ENCODE results near the gene BANF1.

BANF1 gene

DNA sequence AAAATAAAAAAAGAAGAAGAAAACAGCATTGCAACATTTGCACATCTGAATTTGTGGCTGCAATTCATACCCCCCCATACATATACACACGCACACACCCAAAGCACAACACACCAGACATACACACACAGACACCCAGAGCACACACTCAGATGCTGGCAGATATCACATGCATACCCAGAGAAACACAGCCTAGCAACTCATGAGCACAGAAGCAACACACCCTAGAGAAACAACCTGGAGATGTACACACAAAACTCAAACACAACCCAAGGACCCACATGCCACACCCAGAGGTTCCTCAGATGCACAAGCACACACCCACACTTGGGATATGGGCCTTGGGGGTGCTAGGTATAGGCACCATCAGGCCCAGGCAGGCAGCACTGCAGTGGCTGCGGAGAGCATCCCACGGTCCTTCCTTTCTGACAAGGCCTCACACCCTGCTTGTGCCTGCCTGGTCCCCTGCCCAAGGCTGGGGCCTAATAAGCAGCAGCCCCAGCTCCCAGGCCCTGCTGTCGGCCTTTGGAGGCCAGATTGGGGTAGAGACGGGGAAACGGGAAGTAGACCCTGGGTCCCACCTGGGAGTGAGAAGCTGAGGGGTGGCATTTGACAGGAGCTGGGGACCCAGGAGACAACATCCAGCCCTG lies 12.6 kb downstream of the BANF1 start:
- TF ChIP-seq RARB (CRISPR knock-in tag; IDR thresholded peaks at IDR 0.05) (no peak), GLIS3 (CRISPR knock-in tag; IDR thresholded peaks at IDR 0.05) (no peak)
- ATAC-seq = peak; percentile 55

DNA sequence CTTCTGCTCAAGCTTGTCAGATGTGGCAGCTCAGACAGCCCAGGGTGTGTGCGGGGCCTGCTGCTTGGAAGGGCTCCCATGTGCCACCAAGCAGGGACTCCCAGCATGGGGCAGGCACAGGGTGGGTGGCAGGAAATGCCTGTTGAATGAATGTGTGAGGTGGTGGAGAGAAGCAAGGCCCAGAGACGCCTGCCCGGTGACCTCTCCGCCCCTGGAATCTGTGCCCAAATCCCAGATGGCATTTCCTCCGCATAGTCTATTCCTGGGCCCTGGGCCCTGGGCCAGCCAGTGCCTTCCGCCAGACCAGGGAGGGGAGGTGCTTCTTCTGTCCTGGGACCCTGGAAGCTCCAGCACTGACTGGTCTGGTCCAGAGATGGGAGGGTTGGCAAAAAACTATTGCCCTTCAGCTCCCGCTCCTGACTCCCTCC lies 13.2 kb downstream of the BANF1 start:
- peak; percentile 73 for ATAC-seq
- TF ChIP-seq ZNF70 (CRISPR knock-in tag; IDR thresholded peaks at IDR 0.05) (no peak), ARNTL (CRISPR knock-in tag; IDR thresholded peaks at IDR 0.05; ENCODE audit: borderline replicate concordance, low read depth) (no peak), CSDC2 (CRISPR knock-in tag; IDR thresholded peaks at IDR 0.05) (no peak), OSR1 (CRISPR knock-in tag; IDR thresholded peaks at IDR 0.05) (no peak), RARB (CRISPR knock-in tag; IDR thresholded peaks at IDR 0.05) (no peak), ZFP3 (CRISPR knock-in tag; IDR thresholded peaks at IDR 0.05) (no peak), CREB5 (CRISPR knock-in tag; IDR thresholded peaks at IDR 0.05; ENCODE audit: low read depth) (no peak), ZFP30 (CRISPR knock-in tag; IDR thresholded peaks at IDR 0.05) (no peak), TCF4 (CRISPR knock-in tag; IDR thresholded peaks at IDR 0.05; ENCODE audit: borderline replicate concordance) (no peak), BACH2 (CRISPR knock-in tag; IDR thresholded peaks at IDR 0.05; ENCODE audit: borderline replicate concordance) (no peak), TOX (CRISPR knock-in tag; IDR thresholded peaks at IDR 0.05; ENCODE audit: borderline replicate concordance) (no peak)
- TF ChIP-seq, protein P1, sequence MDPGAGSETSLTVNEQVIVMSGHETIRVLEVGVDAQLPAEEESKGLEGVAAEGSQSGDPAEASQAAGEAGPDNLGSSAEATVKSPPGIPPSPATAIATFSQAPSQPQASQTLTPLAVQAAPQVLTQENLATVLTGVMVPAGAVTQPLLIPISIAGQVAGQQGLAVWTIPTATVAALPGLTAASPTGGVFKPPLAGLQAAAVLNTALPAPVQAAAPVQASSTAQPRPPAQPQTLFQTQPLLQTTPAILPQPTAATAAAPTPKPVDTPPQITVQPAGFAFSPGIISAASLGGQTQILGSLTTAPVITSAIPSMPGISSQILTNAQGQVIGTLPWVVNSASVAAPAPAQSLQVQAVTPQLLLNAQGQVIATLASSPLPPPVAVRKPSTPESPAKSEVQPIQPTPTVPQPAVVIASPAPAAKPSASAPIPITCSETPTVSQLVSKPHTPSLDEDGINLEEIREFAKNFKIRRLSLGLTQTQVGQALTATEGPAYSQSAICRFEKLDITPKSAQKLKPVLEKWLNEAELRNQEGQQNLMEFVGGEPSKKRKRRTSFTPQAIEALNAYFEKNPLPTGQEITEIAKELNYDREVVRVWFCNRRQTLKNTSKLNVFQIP (CRISPR knock-in tag; IDR thresholded peaks at IDR 0.05; ENCODE audit: borderline replicate concordance, low read depth) = no peak

- TF ChIP-seq OSR1 (CRISPR knock-in tag; IDR thresholded peaks at IDR 0.05) (no peak), ZFP3 (CRISPR knock-in tag; IDR thresholded peaks at IDR 0.05) (no peak), GLIS3 (CRISPR knock-in tag; IDR thresholded peaks at IDR 0.05) (no peak), TCF4 (CRISPR knock-in tag; IDR thresholded peaks at IDR 0.05; ENCODE audit: borderline replicate concordance) (no peak)
- TF ChIP-seq, protein P2, sequence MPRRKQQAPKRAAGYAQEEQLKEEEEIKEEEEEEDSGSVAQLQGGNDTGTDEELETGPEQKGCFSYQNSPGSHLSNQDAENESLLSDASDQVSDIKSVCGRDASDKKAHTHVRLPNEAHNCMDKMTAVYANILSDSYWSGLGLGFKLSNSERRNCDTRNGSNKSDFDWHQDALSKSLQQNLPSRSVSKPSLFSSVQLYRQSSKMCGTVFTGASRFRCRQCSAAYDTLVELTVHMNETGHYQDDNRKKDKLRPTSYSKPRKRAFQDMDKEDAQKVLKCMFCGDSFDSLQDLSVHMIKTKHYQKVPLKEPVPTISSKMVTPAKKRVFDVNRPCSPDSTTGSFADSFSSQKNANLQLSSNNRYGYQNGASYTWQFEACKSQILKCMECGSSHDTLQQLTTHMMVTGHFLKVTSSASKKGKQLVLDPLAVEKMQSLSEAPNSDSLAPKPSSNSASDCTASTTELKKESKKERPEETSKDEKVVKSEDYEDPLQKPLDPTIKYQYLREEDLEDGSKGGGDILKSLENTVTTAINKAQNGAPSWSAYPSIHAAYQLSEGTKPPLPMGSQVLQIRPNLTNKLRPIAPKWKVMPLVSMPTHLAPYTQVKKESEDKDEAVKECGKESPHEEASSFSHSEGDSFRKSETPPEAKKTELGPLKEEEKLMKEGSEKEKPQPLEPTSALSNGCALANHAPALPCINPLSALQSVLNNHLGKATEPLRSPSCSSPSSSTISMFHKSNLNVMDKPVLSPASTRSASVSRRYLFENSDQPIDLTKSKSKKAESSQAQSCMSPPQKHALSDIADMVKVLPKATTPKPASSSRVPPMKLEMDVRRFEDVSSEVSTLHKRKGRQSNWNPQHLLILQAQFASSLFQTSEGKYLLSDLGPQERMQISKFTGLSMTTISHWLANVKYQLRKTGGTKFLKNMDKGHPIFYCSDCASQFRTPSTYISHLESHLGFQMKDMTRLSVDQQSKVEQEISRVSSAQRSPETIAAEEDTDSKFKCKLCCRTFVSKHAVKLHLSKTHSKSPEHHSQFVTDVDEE (CRISPR knock-in tag; IDR thresholded peaks at IDR 0.05) = no peak
- TF ChIP-seq, protein P1 (CRISPR knock-in tag; IDR thresholded peaks at IDR 0.05; ENCODE audit: borderline replicate concordance, low read depth) = no peak
- ATAC-seq = peak; percentile 3; the same call in 1 of the 3 replicates
These were observed 13.9 kb downstream of the BANF1 start for GRCh38 chr11:66015936-66016792.

- ATAC-seq = no peak
- TF ChIP-seq, protein P3, sequence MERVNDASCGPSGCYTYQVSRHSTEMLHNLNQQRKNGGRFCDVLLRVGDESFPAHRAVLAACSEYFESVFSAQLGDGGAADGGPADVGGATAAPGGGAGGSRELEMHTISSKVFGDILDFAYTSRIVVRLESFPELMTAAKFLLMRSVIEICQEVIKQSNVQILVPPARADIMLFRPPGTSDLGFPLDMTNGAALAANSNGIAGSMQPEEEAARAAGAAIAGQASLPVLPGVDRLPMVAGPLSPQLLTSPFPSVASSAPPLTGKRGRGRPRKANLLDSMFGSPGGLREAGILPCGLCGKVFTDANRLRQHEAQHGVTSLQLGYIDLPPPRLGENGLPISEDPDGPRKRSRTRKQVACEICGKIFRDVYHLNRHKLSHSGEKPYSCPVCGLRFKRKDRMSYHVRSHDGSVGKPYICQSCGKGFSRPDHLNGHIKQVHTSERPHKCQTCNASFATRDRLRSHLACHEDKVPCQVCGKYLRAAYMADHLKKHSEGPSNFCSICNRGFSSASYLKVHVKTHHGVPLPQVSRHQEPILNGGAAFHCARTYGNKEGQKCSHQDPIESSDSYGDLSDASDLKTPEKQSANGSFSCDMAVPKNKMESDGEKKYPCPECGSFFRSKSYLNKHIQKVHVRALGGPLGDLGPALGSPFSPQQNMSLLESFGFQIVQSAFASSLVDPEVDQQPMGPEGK (CRISPR knock-in tag; IDR thresholded peaks at IDR 0.05; ENCODE audit: borderline replicate concordance) = no peak
- TF ChIP-seq OSR1 (CRISPR knock-in tag; IDR thresholded peaks at IDR 0.05) = no peak
- TF ChIP-seq CREB5 (CRISPR knock-in tag; IDR thresholded peaks at IDR 0.05; ENCODE audit: low read depth) = no peak
- TF ChIP-seq TOX (CRISPR knock-in tag; IDR thresholded peaks at IDR 0.05; ENCODE audit: borderline replicate concordance) = no peak
- TF ChIP-seq TCF4 (CRISPR knock-in tag; IDR thresholded peaks at IDR 0.05; ENCODE audit: borderline replicate concordance) = no peak
- no peak for TF ChIP-seq PPARA (CRISPR knock-in tag; IDR thresholded peaks at IDR 0.05; ENCODE audit: borderline replicate concordance)
- no peak for TF ChIP-seq ZNF70 (CRISPR knock-in tag; IDR thresholded peaks at IDR 0.05)
- no peak for TF ChIP-seq ZFP3 (CRISPR knock-in tag; IDR thresholded peaks at IDR 0.05)
These were observed 14.5 kb downstream of the BANF1 start for GRCh38 chr11:66016793-66017177.
